ENCODE data around the gene TP53INP2.
A peak's percentile ranks its signal among the peaks of the same experiment; 100 is the strongest.

Gene TP53INP2

GRCh38 chr20:34709044-34709830 lies 5.1 kb downstream of the TP53INP2 start (continued):
- TF ChIP-seq ZNF677 (tag by site-specific recombination; IDR thresholded peaks at IDR 0.05) (no peak), ZNF394 (tag by site-specific recombination; IDR thresholded peaks at IDR 0.05; ENCODE audit: borderline replicate concordance) (peak; percentile 42; the same call in 1 of the 2 replicates), ELK4 (IDR thresholded peaks at IDR 0.05; ENCODE audit: borderline replicate concordance, low read depth, low read length) (no peak), ZNF626 (tag by site-specific recombination; IDR thresholded peaks at IDR 0.05) (no peak), TRIM28 (IDR thresholded peaks at IDR 0.05; ENCODE audit: borderline replicate concordance, low read length) (no peak), ZNF175 (tag by site-specific recombination; IDR thresholded peaks at IDR 0.05) (no peak), BCL11A (tag by site-specific recombination; IDR thresholded peaks at IDR 0.05; ENCODE audit: low read depth) (peak; percentile 25; the same call in 1 of the 2 replicates), ZBTB48 (tag by site-specific recombination; IDR thresholded peaks at IDR 0.05) (peak; percentile 73; the same call in 1 of the 2 replicates), ZBTB20 (tag by site-specific recombination; IDR thresholded peaks at IDR 0.05) (peak; percentile 99), GLI4 (tag by site-specific recombination; IDR thresholded peaks at IDR 0.05) (no peak), ZBTB1 (tag by site-specific recombination; IDR thresholded peaks at IDR 0.05) (no peak), ZNF214 (tag by site-specific recombination; IDR thresholded peaks at IDR 0.05; ENCODE audit: borderline replicate concordance) (no peak), ATF2 (tag by site-specific recombination; IDR thresholded peaks at IDR 0.05; ENCODE audit: low read depth) (peak; percentile 67), KLF7 (tag by site-specific recombination; IDR thresholded peaks at IDR 0.05; ENCODE audit: borderline replicate concordance) (peak; percentile 73), ZNF837 (tag by site-specific recombination; IDR thresholded peaks at IDR 0.05) (no peak), ZNF335 (tag by site-specific recombination; conservative IDR thresholded peaks at IDR 0.05) (peak; percentile 98), TCF7L2 (IDR thresholded peaks at IDR 0.05; ENCODE audit: borderline replicate concordance, low read depth, low read length) (no peak), HOXA7 (CRISPR knock-in tag; IDR thresholded peaks at IDR 0.05; ENCODE audit: borderline replicate concordance) (no peak), ZBTB6 (tag by site-specific recombination; IDR thresholded peaks at IDR 0.05) (peak; percentile 83), ZBTB8A (tag by site-specific recombination; IDR thresholded peaks at IDR 0.05) (peak; percentile 96), YY1 (tag by site-specific recombination; IDR thresholded peaks at IDR 0.05) (0 out of 2 replicates have a peak, but pooled peaks have one; percentile 11), ZNF248 (tag by site-specific recombination; IDR thresholded peaks at IDR 0.05) (no peak), ZNF610 (tag by site-specific recombination; IDR thresholded peaks at IDR 0.05; ENCODE audit: borderline replicate concordance) (no peak; the same call in 1 of the 2 replicates), ZSCAN16 (tag by site-specific recombination; IDR thresholded peaks at IDR 0.05) (no peak), ZNF521 (tag by site-specific recombination; IDR thresholded peaks at IDR 0.05) (no peak), ZNF600 (tag by site-specific recombination; IDR thresholded peaks at IDR 0.05) (no peak), ZBTB21 (tag by site-specific recombination; IDR thresholded peaks at IDR 0.05) (peak; percentile 75), ZNF473 (tag by site-specific recombination; IDR thresholded peaks at IDR 0.05) (no peak)
- TF ChIP-seq, protein P1, sequence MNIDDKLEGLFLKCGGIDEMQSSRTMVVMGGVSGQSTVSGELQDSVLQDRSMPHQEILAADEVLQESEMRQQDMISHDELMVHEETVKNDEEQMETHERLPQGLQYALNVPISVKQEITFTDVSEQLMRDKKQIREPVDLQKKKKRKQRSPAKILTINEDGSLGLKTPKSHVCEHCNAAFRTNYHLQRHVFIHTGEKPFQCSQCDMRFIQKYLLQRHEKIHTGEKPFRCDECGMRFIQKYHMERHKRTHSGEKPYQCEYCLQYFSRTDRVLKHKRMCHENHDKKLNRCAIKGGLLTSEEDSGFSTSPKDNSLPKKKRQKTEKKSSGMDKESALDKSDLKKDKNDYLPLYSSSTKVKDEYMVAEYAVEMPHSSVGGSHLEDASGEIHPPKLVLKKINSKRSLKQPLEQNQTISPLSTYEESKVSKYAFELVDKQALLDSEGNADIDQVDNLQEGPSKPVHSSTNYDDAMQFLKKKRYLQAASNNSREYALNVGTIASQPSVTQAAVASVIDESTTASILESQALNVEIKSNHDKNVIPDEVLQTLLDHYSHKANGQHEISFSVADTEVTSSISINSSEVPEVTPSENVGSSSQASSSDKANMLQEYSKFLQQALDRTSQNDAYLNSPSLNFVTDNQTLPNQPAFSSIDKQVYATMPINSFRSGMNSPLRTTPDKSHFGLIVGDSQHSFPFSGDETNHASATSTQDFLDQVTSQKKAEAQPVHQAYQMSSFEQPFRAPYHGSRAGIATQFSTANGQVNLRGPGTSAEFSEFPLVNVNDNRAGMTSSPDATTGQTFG (tag by site-specific recombination; IDR thresholded peaks at IDR 0.05; ENCODE audit: borderline replicate concordance) = no peak
- TF ChIP-seq, protein P2, sequence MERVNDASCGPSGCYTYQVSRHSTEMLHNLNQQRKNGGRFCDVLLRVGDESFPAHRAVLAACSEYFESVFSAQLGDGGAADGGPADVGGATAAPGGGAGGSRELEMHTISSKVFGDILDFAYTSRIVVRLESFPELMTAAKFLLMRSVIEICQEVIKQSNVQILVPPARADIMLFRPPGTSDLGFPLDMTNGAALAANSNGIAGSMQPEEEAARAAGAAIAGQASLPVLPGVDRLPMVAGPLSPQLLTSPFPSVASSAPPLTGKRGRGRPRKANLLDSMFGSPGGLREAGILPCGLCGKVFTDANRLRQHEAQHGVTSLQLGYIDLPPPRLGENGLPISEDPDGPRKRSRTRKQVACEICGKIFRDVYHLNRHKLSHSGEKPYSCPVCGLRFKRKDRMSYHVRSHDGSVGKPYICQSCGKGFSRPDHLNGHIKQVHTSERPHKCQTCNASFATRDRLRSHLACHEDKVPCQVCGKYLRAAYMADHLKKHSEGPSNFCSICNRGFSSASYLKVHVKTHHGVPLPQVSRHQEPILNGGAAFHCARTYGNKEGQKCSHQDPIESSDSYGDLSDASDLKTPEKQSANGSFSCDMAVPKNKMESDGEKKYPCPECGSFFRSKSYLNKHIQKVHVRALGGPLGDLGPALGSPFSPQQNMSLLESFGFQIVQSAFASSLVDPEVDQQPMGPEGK (tag by site-specific recombination; IDR thresholded peaks at IDR 0.05) = peak; percentile 95
- TF ChIP-seq, protein P3, sequence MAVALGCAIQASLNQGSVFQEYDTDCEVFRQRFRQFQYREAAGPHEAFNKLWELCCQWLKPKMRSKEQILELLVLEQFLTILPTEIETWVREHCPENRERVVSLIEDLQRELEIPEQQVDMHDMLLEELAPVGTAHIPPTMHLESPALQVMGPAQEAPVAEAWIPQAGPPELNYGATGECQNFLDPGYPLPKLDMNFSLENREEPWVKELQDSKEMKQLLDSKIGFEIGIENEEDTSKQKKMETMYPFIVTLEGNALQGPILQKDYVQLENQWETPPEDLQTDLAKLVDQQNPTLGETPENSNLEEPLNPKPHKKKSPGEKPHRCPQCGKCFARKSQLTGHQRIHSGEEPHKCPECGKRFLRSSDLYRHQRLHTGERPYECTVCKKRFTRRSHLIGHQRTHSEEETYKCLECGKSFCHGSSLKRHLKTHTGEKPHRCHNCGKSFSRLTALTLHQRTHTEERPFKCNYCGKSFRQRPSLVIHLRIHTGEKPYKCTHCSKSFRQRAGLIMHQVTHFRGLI (tag by site-specific recombination; IDR thresholded peaks at IDR 0.05) = no peak

All from HEK293 (cell line).